Epidermal melanocyte (primary cell): ENCODE data around the gene STS.

ENCODE experiments used
- DNase-seq: peaks from one replicate; pipeline ENCODE4 v3.0.0; 2011; ENCODE audit warnings: low spot score; ENCODE audit not compliant: insufficient read length

STS gene

DNA sequence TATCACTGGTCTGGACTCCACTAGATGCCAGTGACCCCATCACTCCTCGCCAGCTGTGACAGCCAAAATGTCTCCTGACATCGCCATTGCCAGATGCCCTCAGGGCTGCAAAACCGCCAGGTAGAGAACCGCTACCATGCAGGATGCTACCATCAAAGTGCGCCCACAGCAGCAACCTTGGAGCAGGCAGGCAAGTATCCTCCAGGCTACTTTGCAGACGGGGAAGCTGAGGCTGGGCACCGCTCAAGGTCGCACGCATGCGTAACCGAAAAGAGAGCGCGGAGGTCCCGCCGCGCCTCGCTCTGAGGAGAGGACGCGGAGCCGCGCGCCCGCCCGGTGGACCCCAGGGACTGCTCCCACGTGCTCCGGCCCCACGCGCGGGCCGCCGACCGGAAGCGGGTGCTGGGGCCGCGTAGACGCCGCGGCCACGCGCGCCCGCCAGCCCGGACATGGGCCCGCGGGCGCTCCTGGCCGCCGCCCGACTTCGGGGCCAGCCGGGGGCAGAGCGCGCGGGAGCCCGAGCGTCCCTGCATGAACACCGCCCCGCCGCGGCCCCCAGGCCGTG is at the start of gene STS:
TSS of gene STS (plus strand) at position 300 of the 565 bp plus-strand sequence. CDS start 105,488 bp downstream, outside the sequence.
- DNase-seq: no peak

GRCh38 chrX:7100022-7100421 is 47.5 kb upstream of the STS start:
- no peak for DNase-seq

DNA sequence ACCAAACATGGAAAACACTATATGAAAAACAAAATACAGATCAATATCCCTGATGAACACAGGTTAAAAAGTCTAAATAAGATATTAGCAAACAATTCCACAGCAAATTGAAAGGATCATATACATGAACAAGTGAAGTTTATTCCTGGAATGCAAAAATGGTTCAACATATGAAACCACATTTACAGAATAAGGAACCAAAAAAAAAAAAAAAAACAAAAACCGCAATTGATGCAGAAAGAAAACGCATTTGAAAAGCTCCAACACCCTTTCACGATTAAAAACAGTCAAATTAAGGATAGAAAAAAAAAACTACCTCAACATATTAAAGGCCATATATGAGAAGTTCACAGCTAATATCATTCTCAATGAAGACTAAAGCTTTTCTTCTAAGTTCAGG is 45.4 kb upstream of the STS start:
- DNase-seq: no peak

GRCh38 chrX:7106649-7107048 is 40.9 kb upstream of the STS start:
- no peak for DNase-seq

DNA sequence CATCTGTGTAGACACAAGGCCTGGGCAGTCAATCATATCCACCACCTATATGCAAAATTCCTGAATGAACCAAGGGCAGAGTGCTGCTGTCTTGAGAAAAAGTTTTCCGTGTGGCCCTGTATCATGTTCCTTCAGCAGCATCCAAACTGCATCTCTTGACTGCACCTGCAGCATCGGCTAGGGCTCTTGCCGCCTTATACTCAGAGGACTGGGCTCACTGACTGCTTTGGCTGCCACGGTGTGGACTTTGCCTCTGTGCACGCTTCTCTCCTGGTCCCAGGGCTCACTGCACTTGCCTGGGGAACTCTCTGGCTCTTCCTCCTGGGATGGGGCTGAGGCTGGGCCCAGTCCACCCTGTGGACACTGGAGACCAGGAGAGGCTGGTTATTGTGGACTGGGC is 39.5 kb upstream of the STS start:
- DNase-seq: no peak

DNA sequence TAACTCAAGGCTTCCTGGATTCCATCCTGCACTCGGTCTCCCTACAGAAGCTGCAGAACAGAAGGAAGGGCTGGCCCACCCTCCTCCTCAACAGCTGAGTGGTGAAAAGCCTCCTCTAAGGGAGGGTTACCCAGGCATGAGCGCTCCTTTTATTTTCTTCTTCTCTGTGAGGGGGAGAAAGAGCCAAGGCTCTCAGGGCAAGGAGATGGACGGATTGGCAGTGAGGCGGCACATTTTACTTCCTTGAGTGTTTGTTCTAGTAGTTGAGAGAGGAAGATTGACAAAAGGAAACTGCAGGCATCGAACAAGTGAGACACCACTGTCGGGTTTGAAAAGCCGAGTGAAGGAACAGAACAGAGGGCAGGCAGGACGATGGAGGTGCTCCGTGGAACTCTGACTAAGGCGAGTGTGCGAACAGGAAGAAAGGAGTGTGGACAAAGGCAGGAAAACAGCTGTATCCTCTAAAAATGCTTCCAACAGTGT is 38.4 kb upstream of the STS start:
- DNase-seq: no peak

- DNase-seq: no peak
These were observed 37.4 kb upstream of the STS start for GRCh38 chrX:7109838-7110793.

- DNase-seq: no peak
These were observed 36.7 kb upstream of the STS start for GRCh38 chrX:7110821-7111276.

DNA sequence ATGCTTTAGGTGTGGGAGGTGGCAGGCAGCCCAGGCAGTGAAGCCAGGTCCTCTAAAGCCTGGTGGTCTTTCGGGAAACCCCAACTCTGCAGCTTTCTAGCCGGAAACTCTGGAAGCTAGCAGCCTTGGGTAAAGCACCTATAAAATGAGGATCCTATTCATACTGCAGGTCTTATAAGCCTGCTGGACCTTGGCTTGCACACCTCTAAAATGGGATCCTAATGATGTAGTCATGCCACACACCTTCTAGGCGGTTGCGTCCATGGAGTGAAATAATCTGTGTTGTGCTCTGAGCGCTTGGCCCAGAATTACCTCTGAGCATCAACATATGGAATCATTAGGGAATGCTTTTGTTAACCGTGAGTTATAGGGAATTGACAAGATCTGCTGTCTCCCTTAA is 36.0 kb upstream of the STS start:
- DNase-seq: no peak

DNA sequence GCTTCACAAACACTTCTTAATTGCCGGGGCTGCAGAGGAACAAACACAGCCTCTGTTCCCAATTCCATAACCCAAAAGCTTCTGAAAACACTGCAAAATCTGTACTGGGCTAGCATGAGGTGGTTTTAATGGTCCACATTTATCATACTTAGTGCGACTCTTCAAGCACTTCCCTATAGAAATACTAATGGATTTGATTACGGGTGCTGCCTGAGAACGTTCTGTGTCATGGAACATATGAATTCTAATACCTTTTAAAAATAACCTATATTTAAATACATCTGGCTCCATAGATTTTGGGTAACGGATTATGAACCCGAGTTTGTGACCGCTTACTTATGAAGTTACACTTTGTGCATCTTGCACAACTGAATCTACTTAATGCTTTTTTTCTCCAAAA is 35.4 kb upstream of the STS start:
- no peak for DNase-seq

- DNase-seq: no peak
These were observed 32.0 kb upstream of the STS start for GRCh38 chrX:7115557-7115956.

- DNase-seq: no peak
These were observed 31.4 kb upstream of the STS start for GRCh38 chrX:7116081-7116480.

- DNase-seq: no peak
These were observed 29.9 kb upstream of the STS start for GRCh38 chrX:7117587-7117986.

DNA sequence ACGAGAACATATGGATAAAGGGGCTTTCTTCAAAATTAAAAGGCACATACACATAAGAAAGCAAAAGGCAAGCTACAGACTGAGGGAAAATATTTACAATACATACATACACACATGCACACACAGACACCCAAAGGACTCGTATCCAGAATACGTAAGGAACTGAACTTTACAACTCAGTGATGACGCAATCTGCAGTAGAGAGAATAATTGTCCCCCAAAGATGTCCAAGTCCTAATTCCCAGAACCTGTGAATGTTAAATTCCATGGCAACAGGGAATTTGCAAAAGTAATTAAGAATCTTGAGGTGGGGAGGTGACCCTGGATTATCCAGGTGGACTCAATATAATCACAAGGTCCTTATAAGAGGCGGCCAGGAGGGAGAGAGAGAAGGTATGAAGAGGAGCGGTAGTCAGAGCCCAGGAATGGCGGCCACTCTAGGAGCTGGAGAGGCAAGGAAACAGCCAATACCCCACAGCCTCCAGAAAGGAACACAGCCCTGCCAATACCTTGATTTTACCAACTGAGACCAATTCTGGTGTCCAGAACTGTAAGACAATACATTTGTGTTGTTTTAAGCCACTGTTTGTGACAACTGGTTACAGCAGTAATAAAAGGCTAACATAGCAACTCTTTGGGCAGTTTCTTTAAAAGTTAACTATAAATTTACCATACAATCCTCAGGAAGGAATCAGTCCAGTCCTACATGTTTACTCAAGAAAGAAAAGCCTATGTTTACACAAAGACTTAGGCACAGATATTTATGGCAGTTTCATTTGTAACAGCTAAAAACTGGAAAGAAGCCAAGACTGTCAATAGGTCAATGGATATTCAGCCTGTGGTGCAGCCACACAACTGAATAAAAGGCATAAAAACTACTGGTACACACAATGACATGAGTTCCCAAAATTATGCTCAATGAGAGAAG is 27.3 kb upstream of the STS start:
- DNase-seq: no peak

- no peak for DNase-seq
These were observed 26.7 kb upstream of the STS start for GRCh38 chrX:7120878-7121219.

- no peak for DNase-seq
These were observed 20.5 kb upstream of the STS start for GRCh38 chrX:7127056-7127455.

DNA sequence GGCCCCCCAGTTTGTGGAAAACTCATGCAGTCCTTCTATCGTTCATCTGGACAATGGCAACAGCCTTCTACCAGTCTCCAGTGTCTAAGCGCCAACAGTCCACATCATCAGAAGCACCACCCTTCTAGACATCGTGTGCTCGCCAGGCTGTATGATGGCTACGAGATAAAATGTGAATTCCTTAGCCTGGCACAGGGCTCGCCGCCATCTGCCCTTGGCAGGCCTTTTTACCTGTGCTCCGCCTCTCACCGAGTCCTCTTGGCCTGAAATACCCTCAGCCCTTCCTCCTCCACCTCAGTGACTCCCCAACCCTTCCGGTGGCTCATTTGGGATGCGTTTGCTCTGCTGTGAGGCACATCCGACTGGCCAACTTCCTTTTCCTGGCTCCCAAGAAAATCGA is 15.9 kb upstream of the STS start:
- no peak for DNase-seq

DNA sequence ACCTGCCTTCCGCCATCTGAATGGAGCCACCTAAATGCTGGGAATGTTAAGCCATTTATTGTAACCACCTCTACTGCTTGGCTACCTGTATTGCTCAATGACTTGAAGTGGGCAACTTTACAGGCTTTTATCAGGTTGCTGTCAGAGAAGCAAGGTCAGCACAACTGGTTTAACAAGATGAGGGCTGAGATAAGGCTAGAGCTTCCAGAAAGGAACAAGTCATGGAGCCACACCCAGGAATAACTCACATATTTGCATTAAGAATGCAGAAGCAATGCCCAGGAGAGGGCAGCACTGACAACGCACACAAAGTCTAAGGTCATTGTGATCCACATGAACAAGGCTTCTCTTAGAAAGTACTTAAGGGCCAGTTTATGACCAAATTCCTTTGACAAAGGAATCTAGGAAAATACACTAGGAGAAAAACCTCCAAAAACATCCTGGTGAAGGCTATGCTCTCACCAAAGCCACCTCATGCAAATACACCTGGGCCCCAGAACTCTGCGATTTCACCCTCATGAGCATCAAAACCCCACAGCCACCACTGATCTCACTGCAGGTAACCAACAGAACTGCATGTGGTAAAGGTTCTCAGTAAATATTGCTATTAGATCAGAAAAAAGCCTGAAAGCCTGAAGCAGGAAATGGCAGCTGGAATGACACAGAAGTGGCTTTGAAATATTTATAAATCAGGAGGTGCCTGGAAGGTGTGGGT is 15.0 kb upstream of the STS start:
- no peak for DNase-seq

- no peak for DNase-seq
These were observed 14.5 kb upstream of the STS start for GRCh38 chrX:7133050-7133440.

DNA sequence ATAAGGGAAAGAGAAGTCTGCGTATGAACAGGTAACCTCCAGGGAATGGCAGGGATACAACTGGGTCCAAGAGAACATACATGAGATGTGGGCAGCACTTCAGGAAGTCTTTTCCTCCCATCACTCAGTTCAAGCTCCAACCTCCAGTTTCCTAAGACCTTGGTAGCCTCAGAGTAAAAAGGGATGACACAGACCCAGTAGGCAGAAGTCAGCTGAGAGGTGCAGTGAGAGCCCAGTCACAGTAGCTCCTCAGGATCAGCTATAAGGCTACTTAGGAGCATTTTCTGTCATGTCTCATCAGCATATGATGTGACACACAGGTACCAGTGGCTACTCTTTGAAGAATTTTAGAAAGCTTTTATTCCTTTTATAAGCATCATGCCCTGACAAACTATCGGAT is 12.5 kb upstream of the STS start:
- DNase-seq: no peak
